GM12892 (cell line): ENCODE measurements around the gene CPLANE1.

Experiments used
- POLR2A ChIP-seq: IDR thresholded peaks from 2 replicates; pipeline ENCODE4 v1.6.1; 2011; ENCODE audit warnings: low read depth, low read length, control low read depth
- POLR2AphosphoS5 ChIP-seq: IDR thresholded peaks from 2 replicates; pipeline ENCODE4 v1.6.1; 2011; ENCODE audit warnings: low read depth, low read length, control low read depth
- TAF1 ChIP-seq: IDR thresholded peaks from 2 replicates; pipeline ENCODE4 v1.6.1; 2011; ENCODE audit warnings: low read depth, mild to moderate bottlenecking, control low read depth, low read length, borderline replicate concordance

DNA sequence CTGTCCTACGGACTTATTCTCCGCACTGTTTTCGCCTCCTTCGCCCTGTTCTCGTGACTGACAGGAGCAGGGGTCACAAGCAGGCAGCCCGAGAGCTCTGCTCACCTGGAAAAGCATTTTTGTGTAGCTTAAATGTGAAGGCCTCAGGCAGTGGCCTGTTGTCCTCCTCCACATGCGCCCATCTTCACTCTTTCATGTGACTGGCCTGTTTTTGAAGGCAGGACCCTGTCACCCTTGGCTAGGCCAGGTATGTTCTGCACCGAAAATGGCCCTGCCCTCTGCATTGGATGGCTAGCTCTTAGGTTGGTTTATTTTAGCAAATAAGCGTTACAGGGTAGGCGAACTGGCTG is 614 bp upstream of the CPLANE1 start:
- no peak for TF ChIP-seq POLR2A
- TF ChIP-seq TAF1: no peak
- TF ChIP-seq POLR2AphosphoS5: no peak
